ENCODE results near the gene CYBB.
A peak's percentile ranks its signal among the peaks of the same experiment; 100 is the strongest.

Gene CYBB

DNA sequence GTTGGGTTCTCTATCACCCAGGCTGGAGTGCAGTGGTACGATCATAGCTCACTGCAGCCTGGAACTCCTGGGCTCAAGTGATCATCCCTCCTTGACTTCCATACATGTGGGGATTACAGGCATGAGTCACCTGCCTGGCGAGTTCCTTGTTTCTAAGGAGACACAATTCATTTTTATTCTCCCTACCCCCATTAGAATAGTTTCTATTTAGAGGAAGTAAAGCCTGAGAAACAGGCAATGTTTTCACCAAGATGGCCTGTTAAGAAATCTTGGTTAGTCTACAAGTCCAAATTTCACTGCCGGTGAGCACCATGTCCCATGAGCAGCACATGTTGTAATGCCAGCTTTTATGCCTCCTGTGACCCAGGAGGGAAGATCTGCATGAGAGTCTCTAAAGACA lies 5.7 kb downstream of the CYBB start:
- no peak for DNase-seq (ENCODE audit: low read depth, low spot score)

DNA sequence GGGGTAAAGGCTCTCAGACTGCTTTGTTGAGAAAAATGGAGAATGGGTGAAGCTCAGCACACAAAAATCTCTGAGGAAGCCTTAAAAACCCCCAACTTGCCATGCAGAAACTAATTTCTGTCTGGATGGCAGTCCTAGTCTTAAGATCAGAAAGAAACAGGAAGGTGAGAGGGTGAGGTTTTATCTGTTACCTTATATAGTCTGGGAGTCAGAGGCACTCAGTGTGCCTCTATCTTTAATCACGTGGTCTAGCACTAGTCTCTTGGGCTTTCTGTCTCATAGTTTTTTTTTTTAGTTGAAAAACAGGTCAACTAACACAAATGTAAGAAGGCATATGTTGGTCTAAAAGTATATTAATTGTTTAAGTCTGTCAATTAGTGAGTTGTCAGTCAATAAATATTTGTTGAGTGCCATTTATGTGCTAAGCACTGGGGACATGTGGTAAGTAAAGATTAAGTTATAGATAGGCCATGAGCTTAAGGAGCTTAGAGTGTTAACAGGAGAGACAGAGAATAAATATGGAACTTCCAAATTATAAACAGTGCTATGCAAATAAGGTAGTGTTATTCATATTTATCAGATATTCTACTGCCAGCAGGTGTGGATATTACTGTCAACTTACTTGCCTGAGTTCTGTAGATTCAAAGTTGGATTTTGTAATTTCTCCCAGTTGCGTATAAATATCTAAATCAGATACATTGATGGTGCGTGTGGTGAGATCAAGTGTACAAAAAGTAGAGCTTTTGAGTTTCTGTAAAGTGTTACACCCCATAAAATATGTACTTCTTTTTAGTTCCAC lies 7.0 kb downstream of the CYBB start:
- DNase-seq (ENCODE audit: low read depth, low spot score), result no peak

DNA sequence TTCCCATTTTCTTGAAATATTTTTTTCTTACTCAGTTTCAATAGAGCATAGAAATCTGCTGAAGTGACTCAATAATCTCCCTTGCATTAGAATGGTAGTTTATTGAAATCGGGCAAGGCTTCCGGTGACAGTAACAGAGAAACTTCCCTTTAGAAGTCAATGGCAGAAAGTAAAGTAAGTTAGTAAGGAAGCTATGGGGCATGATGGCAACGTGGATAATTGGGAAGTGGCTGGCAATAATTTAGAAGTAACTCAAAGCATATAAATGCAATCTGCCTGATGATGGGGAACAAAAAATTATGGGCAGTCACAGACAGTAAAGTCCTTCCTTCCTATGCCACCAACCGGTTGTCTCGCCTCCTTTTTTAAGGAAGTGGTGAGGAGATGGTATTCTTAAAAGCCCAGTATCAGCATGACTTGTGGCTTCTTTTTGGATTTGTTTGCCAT lies 7.6 kb downstream of the CYBB start:
- no peak for DNase-seq (ENCODE audit: low read depth, low spot score)

DNA sequence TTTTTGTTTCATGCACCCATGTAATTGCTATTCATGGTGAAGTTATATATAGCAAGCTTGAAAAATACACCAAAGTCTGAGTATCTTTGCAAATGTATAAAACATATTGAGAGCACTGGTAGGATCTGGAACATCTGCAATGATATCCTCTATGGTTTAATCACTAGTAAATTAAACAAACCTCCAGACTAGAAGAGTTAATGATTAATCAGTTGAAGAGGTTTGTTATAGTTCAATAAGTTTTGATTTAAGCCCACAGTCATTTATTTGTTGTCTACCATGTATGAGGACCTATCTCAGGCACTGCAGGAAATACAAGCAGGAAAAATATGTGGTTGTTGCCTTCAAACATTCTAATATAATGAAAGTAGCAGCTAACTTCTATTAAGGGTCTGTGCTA lies 16.5 kb downstream of the CYBB start:
- DNase-seq (ENCODE audit: low read depth, low spot score), result no peak

- no peak for DNase-seq (ENCODE audit: low read depth, low spot score)
These were observed 16.9 kb downstream of the CYBB start for GRCh38 chrX:37796805-37797204.

DNA sequence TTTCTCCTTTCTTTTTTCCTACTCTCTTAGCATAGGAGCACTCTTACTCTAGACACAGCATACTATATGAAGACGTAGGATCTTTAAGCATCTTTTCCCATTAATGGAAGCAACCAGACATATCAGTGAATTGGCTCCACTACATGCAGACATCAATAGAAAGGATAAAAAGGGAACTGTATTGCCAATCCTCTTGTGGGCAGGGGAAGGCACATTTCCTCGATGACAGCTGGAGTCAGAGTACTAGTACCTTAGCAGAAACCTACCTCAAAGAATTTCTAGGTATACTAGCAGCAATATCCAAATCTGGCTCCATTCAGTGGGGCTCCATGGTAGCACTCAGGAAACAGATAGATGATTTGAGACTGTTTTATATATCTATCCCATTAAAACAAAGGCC lies 20.1 kb downstream of the CYBB start:
- DNase-seq (ENCODE audit: low read depth, low spot score), result no peak

GRCh38 chrX:37800717-37801116 lies 20.9 kb downstream of the CYBB start:
- DNase-seq (ENCODE audit: low read depth, low spot score), result no peak

- no peak for DNase-seq (ENCODE audit: low read depth, low spot score)
These were observed 22.2 kb downstream of the CYBB start for GRCh38 chrX:37802028-37802427.

GRCh38 chrX:37803057-37803456 lies 23.2 kb downstream of the CYBB start:
- no peak for DNase-seq (ENCODE audit: low read depth, low spot score)

GRCh38 chrX:37809970-37810369 lies 30.1 kb downstream of the CYBB start:
- no peak for DNase-seq (ENCODE audit: low read depth, low spot score)

- DNase-seq (ENCODE audit: low read depth, low spot score), result no peak
These were observed 32.3 kb downstream of the CYBB start for GRCh38 chrX:37812110-37812509.

DNA sequence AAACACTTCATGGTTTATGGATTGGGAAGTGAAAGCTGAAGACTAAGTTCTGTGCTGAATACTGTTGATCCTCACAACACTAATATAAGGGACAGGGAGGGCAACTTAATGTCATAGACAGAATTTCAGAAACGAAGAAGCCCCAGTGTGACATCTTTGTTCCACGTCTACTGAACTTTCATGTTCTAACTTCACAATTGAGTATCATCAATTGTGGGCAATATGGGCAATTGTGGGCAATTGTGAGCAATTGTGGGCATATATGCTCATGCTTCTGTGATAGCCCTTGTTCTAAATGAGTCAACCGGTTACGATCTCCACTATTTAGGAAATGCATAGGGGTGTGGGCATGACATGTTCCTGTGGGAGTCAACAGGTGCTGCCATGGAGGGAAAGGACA lies 33.7 kb downstream of the CYBB start:
- DNase-seq (ENCODE audit: low read depth, low spot score), result no peak

DNA sequence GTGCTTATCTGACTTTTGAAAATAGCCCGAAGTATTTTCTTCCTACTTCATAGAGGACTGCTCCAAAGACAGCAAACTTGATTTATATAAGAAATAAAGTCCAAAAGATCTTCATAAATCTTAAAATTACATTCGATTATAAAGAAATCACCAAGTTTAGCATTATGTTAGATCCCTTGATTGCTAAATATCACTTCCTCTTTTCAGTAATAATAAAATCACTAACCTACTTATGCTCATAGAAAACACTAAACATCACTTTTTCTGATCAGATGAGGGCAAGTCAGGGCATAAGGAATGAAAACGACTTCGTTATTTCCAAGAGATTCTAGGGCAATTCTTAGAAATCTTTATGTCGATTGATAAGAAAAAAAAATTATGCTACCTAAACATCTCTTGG lies 35.5 kb downstream of the CYBB start:
- no peak for DNase-seq (ENCODE audit: low read depth, low spot score)

GRCh38 chrX:37816766-37817165 lies 36.9 kb downstream of the CYBB start:
- no peak for DNase-seq (ENCODE audit: low read depth, low spot score)

DNA sequence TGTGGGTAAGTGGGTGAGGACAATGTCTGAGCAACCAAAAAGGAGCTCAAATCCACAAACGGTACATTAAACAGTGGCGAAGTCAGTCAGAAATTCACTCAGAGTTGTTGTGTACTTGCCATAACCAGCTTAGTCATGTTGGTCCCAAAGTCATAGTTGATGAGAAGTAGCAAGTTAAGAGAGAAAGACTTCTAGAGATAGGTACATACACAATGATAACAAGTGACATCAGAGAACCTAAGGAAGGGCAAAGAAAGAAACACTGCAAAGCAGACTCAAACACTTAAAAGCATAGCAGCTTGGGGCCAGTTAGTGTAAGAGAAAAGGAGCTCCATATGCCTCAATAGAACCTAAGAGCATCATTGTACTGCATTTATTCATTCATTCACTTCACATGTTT lies 37.3 kb downstream of the CYBB start:
- no peak for DNase-seq (ENCODE audit: low read depth, low spot score)

DNA sequence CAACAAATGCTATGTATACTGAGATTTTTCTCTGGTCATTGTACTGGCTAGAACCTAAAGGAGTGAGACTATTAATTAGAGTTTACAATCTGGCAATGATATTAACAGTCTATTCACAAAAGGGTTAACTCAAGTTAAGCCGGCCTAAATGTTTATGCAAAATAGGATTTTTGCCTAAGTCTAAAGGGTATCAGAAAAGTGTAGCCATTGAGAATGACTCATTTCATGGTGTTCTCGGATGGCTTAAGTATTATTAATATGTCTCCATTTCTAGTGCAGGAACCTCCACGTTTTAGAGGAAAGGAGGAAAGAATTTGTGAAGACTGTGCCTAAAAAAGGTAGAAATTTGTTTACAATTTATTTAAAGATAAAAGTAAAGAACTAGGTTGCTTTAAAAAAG lies 37.7 kb downstream of the CYBB start:
- DNase-seq (ENCODE audit: low read depth, low spot score), result no peak

DNA sequence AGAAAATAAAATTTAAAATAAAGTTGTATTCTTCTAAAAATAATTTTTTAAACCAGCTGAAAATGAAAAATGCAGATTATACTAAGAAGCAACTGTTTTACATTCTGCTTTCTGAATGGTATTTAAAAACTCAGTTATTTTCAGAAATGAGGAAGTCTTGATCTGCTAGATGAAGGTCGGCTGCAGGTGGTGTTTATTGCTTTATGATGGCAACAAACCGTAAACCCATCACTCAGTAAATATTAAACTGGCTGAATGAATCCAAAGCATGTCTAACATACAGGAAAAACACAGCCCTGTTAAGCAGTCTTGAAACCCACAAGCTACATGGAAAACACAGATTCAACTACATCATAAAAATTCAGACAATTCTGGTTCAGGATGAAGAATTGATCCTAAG lies 38.2 kb downstream of the CYBB start:
- DNase-seq (ENCODE audit: low read depth, low spot score), result no peak

DNA sequence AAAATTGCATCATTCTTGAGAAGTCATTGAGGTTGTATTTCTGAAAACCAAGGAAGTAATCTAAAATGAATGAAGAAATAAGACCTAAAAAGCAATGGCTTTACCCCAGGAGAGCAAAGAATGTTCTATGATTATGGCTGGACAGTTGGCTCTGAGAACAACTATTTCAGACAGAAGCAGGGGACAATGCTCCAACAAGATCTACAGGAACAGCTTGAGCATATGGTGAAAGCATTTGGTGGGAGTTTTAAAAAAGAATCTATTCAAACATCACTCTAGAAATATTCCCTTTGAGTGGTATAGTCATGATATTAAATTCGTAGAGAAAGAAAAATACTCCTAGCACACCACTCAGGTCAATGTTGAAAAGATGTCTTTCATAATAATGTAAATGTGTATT lies 40.8 kb downstream of the CYBB start:
- no peak for DNase-seq (ENCODE audit: low read depth, low spot score)

- DNase-seq (ENCODE audit: low read depth, low spot score), result no peak
These were observed 44.8 kb downstream of the CYBB start for GRCh38 chrX:37824491-37825214.

DNA sequence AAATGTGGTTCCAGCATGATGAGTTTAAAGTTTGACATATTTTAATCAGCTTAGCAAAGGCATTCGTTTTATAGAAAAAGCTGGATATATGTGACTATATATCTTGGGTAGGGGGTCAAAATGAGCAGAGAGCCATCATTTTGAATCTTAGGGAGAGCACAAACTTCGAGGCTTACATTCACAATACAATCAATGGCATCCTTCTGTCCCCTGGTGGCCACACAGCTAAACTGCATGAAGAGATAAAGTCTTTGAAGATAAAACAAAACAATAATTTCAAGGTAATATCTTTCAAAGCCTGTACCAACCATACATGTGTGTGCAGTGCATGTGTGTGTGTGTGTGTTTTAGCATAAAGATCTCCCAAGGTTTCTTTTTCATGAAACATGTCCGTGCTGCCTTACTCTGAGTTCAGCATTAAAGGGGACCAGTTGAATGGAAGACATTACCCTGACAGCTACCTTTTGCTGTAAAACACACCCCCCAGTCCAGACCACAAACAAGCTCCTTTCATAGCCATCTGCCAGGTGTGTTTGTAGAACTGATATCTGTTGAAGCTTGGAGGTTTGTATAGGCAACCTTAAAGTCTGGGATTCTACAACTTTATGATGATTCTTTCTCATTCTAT lies 45.5 kb downstream of the CYBB start:
- peak; percentile 10 for DNase-seq (ENCODE audit: low read depth, low spot score)

DNA sequence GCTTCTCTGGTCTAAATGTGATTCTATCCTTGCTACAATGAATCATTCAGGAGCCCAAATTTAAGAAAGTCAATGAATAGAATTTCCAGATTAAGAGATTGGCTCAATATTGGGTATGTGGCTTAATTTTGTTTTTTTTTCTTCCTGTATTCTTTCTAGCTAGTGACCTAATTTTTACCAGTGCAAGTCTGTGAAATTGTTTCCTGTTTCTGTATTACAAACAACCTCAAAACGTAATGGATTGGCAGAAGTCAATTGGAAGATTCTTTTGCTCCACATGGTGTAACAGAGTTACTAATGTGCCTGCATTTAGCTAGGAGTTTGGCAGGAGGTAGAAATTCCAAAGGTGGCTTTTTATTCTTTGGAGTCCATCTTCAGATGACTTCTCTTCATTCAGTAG lies 49.9 kb downstream of the CYBB start:
- DNase-seq (ENCODE audit: low read depth, low spot score), result no peak

DNA sequence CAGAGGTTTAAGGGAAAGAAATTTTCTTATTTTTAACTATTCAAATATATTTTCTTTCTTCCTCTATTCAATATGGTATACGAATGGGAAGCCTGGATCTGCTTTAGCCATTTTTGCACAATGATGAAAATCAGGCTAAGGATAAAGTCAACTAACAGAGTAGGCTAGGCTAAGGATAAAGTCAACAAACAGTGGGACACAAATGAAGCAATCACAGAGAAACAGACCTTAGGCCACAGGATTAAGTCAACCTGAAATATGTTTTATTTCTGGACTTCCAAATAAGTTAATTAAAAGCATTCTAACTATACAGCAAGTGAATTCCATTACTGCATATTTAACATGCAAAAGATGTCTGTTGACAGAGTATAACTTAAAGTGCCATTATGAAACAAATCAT lies 50.5 kb downstream of the CYBB start:
- DNase-seq (ENCODE audit: low read depth, low spot score), result no peak

- DNase-seq (ENCODE audit: low read depth, low spot score), result no peak
These were observed 55.1 kb downstream of the CYBB start for GRCh38 chrX:37834937-37835336.

All from activated CD4-positive, CD25-positive, alpha-beta regulatory T cell treated with anti-CD3 and anti-CD28 coated beads, Interleukin-2, amount 50 U/mL, for 16 hours (primary cell).